ENCODE results near the gene ATP1A2. TPM values are rescaled to one million over a fixed set of nuclear protein-coding genes. Genes with fewer than 3 reads are reported as not detected.

Gene ATP1A2
- total RNA-seq, 1 experiment from 2014 or later, result 0.15 TPM

GRCh38 chr1:160136121-160136925, 20.8 kb downstream of the ATP1A2 start:
- no peak for DNase-seq (ENCODE audit: low read depth, low spot score)
- intact Hi-C loops (cut with micrococcal nuclease; ENCODE audit: unreplicated experiment), result no loop called here
- ChIA-PET POLR2A (no interaction called here), CTCF (no interaction called here)
- no TSS peak for BruUV-seq (replicated peaks)
- ATAC-seq, result no peak
- Histone ChIP-seq H3K9me3 (ENCODE audit: control insufficient read depth, insufficient read depth, low read depth, low read length) (no peaks in the 10 kb centered on the region), H3K27me3 (ENCODE audit: control insufficient read depth, insufficient read depth, low read length) (no peaks in the 10 kb centered on the region), H3K4me1 (ENCODE audit: control insufficient read depth, insufficient read depth, low read length) (no peaks in the 10 kb centered on the region), H3K4me3 (ENCODE audit: low read depth in 2 of 2, low read length in 2 of 2) (no peak overlapping the region), H3K27ac (ENCODE audit: low read length) (no peak overlapping the region), H3K36me3 (ENCODE audit: control insufficient read depth, insufficient read depth, low read length) (no peaks in the 10 kb centered on the region)
- TF ChIP-seq SIN3A (IDR thresholded peaks at IDR 0.05; ENCODE audit: borderline replicate concordance, insufficient read depth, low read depth, low read length) (no peak), TCF7L2 (IDR thresholded peaks at IDR 0.05; ENCODE audit: low read depth, low read length) (no peak), REST (IDR thresholded peaks at IDR 0.05; ENCODE audit: insufficient read depth in 1 of 2, low read depth in 2 of 2, low read length in 1 of 2) (no peak), POLR2AphosphoS5 (IDR thresholded peaks at IDR 0.05; ENCODE audit: low read depth, low read length) (no peak)
- TF ChIP-seq, protein P1, sequence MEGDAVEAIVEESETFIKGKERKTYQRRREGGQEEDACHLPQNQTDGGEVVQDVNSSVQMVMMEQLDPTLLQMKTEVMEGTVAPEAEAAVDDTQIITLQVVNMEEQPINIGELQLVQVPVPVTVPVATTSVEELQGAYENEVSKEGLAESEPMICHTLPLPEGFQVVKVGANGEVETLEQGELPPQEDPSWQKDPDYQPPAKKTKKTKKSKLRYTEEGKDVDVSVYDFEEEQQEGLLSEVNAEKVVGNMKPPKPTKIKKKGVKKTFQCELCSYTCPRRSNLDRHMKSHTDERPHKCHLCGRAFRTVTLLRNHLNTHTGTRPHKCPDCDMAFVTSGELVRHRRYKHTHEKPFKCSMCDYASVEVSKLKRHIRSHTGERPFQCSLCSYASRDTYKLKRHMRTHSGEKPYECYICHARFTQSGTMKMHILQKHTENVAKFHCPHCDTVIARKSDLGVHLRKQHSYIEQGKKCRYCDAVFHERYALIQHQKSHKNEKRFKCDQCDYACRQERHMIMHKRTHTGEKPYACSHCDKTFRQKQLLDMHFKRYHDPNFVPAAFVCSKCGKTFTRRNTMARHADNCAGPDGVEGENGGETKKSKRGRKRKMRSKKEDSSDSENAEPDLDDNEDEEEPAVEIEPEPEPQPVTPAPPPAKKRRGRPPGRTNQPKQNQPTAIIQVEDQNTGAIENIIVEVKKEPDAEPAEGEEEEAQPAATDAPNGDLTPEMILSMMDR (IDR thresholded peaks at IDR 0.05), result no peak
- in situ Hi-C loops (cut with HindIII; ENCODE audit: low pct_unique_long_range_greater_than_20kb, low sequenced_read_pairs), result no loop called here

- H3K4me3 ChIP-seq (ENCODE audit: low read depth in 2 of 2, low read length in 2 of 2), result no peak overlapping the region
- in situ Hi-C loops (cut with HindIII; ENCODE audit: low pct_unique_long_range_greater_than_20kb, low sequenced_read_pairs) (no loop called here), intact Hi-C loops (cut with micrococcal nuclease; ENCODE audit: unreplicated experiment) (no loop called here)
- ChIA-PET POLR2A (no interaction called here), CTCF (no interaction called here)
- DNase-seq (ENCODE audit: low read depth, low spot score) (no peak), ATAC-seq (no peak; the same call in 1 of the 2 replicates)
- no peak overlapping the region for H3K27ac ChIP-seq (ENCODE audit: low read length)
- no peaks in the 10 kb centered on the region for H3K4me1 ChIP-seq (ENCODE audit: control insufficient read depth, insufficient read depth, low read length)
- H3K27me3 ChIP-seq (ENCODE audit: control insufficient read depth, insufficient read depth, low read length), result no peaks in the 10 kb centered on the region
- no peaks in the 10 kb centered on the region for H3K9me3 ChIP-seq (ENCODE audit: control insufficient read depth, insufficient read depth, low read depth, low read length)
- TF ChIP-seq REST (IDR thresholded peaks at IDR 0.05; ENCODE audit: insufficient read depth in 1 of 2, low read depth in 2 of 2, low read length in 1 of 2), result no peak
- TF ChIP-seq, protein P1 (IDR thresholded peaks at IDR 0.05), result no peak
- TF ChIP-seq POLR2AphosphoS5 (IDR thresholded peaks at IDR 0.05; ENCODE audit: low read depth, low read length), result no peak
- TF ChIP-seq TCF7L2 (IDR thresholded peaks at IDR 0.05; ENCODE audit: low read depth, low read length), result no peak
- TF ChIP-seq SIN3A (IDR thresholded peaks at IDR 0.05; ENCODE audit: borderline replicate concordance, insufficient read depth, low read depth, low read length), result no peak
- BruUV-seq (replicated peaks), result no TSS peak
- no peaks in the 10 kb centered on the region for H3K36me3 ChIP-seq (ENCODE audit: control insufficient read depth, insufficient read depth, low read length)
These were observed 21.3 kb downstream of the ATP1A2 start for GRCh38 chr1:160136926-160137200.

All from Panc1 (cell line).